Measurements from ENCODE around the gene COL18A1. TPM values are rescaled to one million over a fixed set of nuclear protein-coding genes. Genes with fewer than 3 reads are reported as not detected.

Gene COL18A1
- polyA plus RNA-seq, 1 of the 3 experiments (the other 2 are of a cell fraction) = 118 TPM

GRCh38 chr21:45562402-45562801, 157.4 kb downstream of the COL18A1 start:
- no peak for DNase-seq
- H3K79me2 ChIP-seq (ENCODE audit: insufficient read depth) = no peaks in the 10 kb centered on the region
- H3K36me3 ChIP-seq (replicated peaks in 1 of 2; ENCODE audit: control insufficient read depth in 1 of 2, insufficient read depth in 2 of 2, low read length in 1 of 2) = no peaks in the 10 kb centered on the region
- H3K9me3 ChIP-seq = no peaks in the 10 kb centered on the region
- ChIA-PET POLR2A (no interaction called here), CTCF (interaction anchor here (1.9 kb wide), 1 partner anchor 35 kb away, joined by 10 read pairs; no protein-coding TSS in a partner anchor)
- H3F3A ChIP-seq (replicated peaks; ENCODE audit: insufficient read depth) = no peaks in the 10 kb centered on the region
- H2AFZ ChIP-seq (ENCODE audit: low read depth) = no peak overlapping the region
- H3K4me2 ChIP-seq = no peak overlapping the region
- H3K4me3 ChIP-seq (ENCODE audit: low read depth in 2 of 2, low read length in 1 of 2) = no peak overlapping the region
- H4K20me1 ChIP-seq (ENCODE audit: insufficient read depth) = no peaks in the 10 kb centered on the region
- H3K9ac ChIP-seq = no peak overlapping the region
- H3K27ac ChIP-seq (ENCODE audit: low read depth in 2 of 2, low read length in 1 of 2) = no peak overlapping the region
- TF ChIP-seq TAF1 (IDR thresholded peaks at IDR 0.05; ENCODE audit: borderline replicate concordance, low read depth, low read length) (no peak), SMC3 (IDR thresholded peaks at IDR 0.05; ENCODE audit: low read depth, low read length) (no peak)
- peaks cover 0 to 3% of the 10 kb centered on the region in 2 experiments; a peak in 1 of 4 replicates for H3K4me1 ChIP-seq (ENCODE audit: control insufficient read depth in 1 of 2, insufficient read depth in 2 of 2, low read depth in 1 of 2, low read length in 1 of 2)
- 74% methylated on average over 10 of the region's 10 CpGs for WGBS (ENCODE audit: low lambda C conversion rate)
- H3K9me2 ChIP-seq = no peaks in the 10 kb centered on the region
- no peaks in the 10 kb centered on the region for H3K27me3 ChIP-seq (ENCODE audit: insufficient read depth)

DNA sequence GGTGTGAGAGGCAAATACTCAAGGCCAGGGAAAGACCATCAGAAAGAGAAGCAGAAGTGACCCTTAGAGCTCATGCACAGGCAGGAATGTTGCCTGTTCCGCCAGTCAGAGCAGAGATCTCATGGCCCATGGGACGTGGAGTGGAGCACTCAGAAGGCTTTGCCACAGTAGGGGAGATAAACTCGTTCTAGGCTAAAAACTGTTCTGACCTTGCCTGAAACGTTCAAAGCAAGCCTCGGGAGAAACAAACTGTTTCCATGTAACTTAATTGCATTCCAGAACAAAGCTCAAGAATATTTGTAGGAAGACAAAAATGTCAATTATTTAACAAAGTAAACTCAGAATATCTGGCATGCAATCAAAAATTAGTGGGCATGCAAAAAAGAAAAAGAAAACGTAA, 158.0 kb downstream of the COL18A1 start:
- Histone ChIP-seq H4K20me1 (ENCODE audit: insufficient read depth) (no peaks in the 10 kb centered on the region), H3K4me1 (ENCODE audit: control insufficient read depth in 1 of 2, insufficient read depth in 2 of 2, low read depth in 1 of 2, low read length in 1 of 2) (no peaks in the 10 kb centered on the region; a peak in 1 of 4 replicates), H3K27me3 (ENCODE audit: insufficient read depth) (0 out of 2 replicates have a peak, but pooled peaks cover 4% of the 10 kb centered on the region), H3K36me3 (replicated peaks in 1 of 2; ENCODE audit: control insufficient read depth in 1 of 2, insufficient read depth in 2 of 2, low read length in 1 of 2) (no peaks in the 10 kb centered on the region), H3K9me2 (no peaks in the 10 kb centered on the region), H3K4me2 (no peak overlapping the region), H3K79me2 (ENCODE audit: insufficient read depth) (no peaks in the 10 kb centered on the region), H3K9me3 (no peaks in the 10 kb centered on the region), H2AFZ (ENCODE audit: low read depth) (no peak overlapping the region), H3K9ac (no peak overlapping the region), H3F3A (replicated peaks; ENCODE audit: insufficient read depth) (no peaks in the 10 kb centered on the region), H3K27ac (ENCODE audit: low read depth in 2 of 2, low read length in 1 of 2) (no peak overlapping the region), H3K4me3 (ENCODE audit: low read depth in 2 of 2, low read length in 1 of 2) (no peak overlapping the region)
- no peak for DNase-seq
- ChIA-PET CTCF (interaction anchor here (1.9 to 3.0 kb wide), 2 partner anchors 7 to 34 kb away, joined by 10 to 19 read pairs; no protein-coding TSS in a partner anchor), POLR2A (no interaction called here)
- 43% methylated on average over 6 of the region's 6 CpGs for WGBS (ENCODE audit: low lambda C conversion rate)
- TF ChIP-seq TEAD4 (IDR thresholded peaks at IDR 0.05; ENCODE audit: borderline replicate concordance, insufficient read depth) = no peak
- no peak for TF ChIP-seq JUND (IDR thresholded peaks at IDR 0.05)
- no peak for TF ChIP-seq USF1 (IDR thresholded peaks at IDR 0.05; ENCODE audit: borderline replicate concordance, low read depth)
- TF ChIP-seq SMC3 (IDR thresholded peaks at IDR 0.05; ENCODE audit: low read depth, low read length) = no peak
- no peak for TF ChIP-seq RXRA (IDR thresholded peaks at IDR 0.05; ENCODE audit: borderline replicate concordance, low read depth)
- TF ChIP-seq MXI1 (IDR thresholded peaks at IDR 0.05; ENCODE audit: low read depth, low read length) = no peak
- TF ChIP-seq, protein P1, sequence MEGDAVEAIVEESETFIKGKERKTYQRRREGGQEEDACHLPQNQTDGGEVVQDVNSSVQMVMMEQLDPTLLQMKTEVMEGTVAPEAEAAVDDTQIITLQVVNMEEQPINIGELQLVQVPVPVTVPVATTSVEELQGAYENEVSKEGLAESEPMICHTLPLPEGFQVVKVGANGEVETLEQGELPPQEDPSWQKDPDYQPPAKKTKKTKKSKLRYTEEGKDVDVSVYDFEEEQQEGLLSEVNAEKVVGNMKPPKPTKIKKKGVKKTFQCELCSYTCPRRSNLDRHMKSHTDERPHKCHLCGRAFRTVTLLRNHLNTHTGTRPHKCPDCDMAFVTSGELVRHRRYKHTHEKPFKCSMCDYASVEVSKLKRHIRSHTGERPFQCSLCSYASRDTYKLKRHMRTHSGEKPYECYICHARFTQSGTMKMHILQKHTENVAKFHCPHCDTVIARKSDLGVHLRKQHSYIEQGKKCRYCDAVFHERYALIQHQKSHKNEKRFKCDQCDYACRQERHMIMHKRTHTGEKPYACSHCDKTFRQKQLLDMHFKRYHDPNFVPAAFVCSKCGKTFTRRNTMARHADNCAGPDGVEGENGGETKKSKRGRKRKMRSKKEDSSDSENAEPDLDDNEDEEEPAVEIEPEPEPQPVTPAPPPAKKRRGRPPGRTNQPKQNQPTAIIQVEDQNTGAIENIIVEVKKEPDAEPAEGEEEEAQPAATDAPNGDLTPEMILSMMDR (IDR thresholded peaks at IDR 0.05) = no peak

Small RNA genes within 50 kb of the gene (small RNA-seq; reads per million reads assigned to genes)
- 0 to 5.7 (median 3.9) reads per million in 7 experiments for gene MIR6815
- gene MTCO1P3 = 0 reads per million in 7 experiments

Other genes with a start within 250 kb of the COL18A1 start
- gene POFUT2, start 117.3 kb upstream of the COL18A1 start, polyA plus RNA-seq (2012; rRNA removed) = 45.5 and 53.3 TPM in 2 replicates
- 13.0 and 15.0 TPM in 2 replicates for gene SLC19A1, start 137.3 kb downstream of the COL18A1 start, polyA plus RNA-seq (2012; rRNA removed)
- 4.2 and 9.5 TPM in 2 replicates for gene PCBP3, start 238.6 kb downstream of the COL18A1 start, polyA plus RNA-seq (2012; rRNA removed)